Subcutaneous adipose tissue (tissue), 4 donors: ENCODE results near the gene EIF4G3. TPM values are rescaled to one million over a fixed set of nuclear protein-coding genes. Genes with fewer than 3 reads are reported as not detected.

Experiments
- total RNA-seq, 4 donors: library from RNA; depleted of rRNA; stranded (reverse); fragments of >200 nt; gene quantifications; one replicate each; pipeline ENCODE4 v1.1.0, GENCODE V29; 2016
- TF ChIP-seq, protein P1 (sequence below): fragments of 450-650 bp; IDR thresholded peaks from one replicate; pipeline ENCODE4 v1.5.1; 2016; ENCODE audit warnings: low read depth, mild to moderate bottlenecking, control low read depth, antibody characterized with exemption, moderate library complexity

Gene EIF4G3
- total RNA-seq, 4 donors from 2014 or later = 41.0 to 60.2 (median 51.7) TPM

DNA sequence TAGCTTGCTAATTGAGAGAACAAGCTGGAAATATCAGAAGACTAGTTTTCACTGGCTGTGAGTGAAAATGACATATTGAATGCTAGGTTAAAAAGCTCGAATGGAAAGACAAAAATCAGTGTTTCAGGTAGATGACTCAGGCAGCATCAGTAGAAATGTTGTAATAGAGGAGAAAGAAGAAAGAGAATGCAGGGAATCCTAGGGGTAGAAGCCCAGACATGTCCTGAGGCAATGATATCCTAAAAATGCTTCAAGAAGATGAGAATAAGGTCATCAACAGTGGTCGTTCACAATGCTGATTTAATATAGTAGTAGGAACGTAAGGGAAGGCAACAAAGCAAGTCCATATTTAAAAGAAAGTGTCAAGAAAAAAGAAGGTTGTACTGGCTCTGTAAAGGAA lies 292.9 kb downstream of the EIF4G3 start:
- TF ChIP-seq, protein P1, sequence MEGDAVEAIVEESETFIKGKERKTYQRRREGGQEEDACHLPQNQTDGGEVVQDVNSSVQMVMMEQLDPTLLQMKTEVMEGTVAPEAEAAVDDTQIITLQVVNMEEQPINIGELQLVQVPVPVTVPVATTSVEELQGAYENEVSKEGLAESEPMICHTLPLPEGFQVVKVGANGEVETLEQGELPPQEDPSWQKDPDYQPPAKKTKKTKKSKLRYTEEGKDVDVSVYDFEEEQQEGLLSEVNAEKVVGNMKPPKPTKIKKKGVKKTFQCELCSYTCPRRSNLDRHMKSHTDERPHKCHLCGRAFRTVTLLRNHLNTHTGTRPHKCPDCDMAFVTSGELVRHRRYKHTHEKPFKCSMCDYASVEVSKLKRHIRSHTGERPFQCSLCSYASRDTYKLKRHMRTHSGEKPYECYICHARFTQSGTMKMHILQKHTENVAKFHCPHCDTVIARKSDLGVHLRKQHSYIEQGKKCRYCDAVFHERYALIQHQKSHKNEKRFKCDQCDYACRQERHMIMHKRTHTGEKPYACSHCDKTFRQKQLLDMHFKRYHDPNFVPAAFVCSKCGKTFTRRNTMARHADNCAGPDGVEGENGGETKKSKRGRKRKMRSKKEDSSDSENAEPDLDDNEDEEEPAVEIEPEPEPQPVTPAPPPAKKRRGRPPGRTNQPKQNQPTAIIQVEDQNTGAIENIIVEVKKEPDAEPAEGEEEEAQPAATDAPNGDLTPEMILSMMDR = no peak

DNA sequence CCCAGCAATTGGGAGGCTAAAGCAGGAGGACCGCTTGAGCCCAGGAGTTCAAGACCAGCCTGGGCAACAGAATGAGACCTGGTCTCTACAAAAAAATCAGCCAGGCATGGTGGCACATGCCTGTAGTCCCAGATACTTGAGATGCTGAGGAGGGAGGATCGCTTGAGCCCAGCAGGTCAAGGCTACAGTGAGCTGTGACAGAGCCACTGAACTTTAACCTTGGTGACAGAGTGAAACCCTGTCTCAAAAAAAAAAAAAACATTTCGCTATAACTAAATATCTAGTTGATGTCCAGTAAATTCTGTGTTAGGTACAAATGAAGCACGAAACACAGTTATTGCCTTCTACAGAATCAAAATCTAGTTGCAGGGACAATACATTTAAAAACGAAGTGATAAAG lies 293.9 kb downstream of the EIF4G3 start:
- TF ChIP-seq, protein P1 = no peak

DNA sequence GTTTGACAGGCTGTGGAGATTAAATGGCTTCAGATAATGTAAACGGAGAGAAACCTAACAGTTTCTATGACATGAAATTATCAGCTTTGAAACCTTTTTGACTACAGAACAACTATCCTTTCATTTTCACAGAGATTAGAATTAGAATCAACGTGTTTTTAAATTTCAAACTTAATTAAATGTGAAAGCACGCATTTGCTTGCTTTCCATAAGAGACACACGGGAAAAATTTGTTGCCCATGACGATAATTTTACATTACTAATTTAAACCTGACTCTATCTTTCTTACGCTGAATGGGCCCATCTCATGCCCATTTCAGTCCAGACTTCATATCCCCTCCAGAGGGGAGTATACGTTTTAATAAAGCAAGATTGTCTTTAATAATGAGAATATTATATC lies 297.9 kb downstream of the EIF4G3 start:
- TF ChIP-seq, protein P1 = no peak

DNA sequence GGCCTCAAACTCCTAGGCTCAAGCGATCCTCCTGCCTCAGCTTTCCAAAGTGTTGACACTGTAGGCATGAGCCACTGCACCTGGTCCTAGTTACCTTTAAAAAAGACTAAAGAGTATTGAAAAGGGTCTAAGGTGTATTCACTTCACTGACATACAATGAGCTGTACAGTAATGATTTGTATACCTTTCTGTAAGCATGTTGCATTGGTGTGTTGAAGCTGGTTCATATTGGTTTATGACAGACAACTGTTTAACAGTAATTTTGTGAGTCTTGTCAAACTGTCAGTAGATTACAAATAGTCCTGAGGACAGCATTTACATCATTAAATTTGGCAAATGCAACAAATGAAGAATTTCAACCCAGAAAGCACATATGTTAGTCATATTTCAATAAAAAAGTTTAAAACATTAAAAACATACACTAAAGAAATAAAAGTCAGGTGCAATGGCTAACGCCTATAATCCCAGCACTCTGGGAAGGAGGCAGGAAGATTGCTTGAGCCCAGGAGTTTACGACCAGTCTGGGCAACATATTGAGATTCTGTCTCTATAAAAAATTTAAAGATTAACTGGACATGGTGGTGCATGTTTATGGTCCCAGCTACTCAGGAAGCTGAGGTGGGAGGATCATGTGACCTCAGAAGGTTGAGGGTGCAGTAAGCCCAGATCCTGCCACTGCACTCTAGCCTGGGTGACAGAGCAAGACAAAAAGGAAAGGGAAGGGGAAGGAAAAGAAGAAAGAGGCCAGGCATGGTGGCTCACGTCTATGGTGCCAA lies 301.3 kb downstream of the EIF4G3 start:
- TF ChIP-seq, protein P1 = no peak

DNA sequence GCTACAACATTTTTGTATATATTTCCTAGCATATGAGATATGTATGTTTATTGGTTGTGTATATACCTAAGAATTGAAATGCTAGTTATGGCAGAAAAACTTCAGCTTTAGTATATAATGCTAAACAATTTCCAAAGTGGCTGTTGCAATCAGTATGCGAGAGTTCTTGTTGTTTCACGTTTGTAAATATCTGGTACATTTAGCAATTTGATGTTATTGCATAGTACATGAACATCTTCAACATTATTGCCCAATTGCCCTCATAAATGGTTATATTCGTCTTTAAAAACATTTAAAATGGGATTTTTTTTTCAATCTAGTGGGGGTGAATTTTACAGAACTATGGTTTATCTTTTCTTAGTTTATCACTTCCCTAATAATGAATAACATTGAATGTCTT lies 303.4 kb downstream of the EIF4G3 start:
- TF ChIP-seq, protein P1 = no peak

DNA sequence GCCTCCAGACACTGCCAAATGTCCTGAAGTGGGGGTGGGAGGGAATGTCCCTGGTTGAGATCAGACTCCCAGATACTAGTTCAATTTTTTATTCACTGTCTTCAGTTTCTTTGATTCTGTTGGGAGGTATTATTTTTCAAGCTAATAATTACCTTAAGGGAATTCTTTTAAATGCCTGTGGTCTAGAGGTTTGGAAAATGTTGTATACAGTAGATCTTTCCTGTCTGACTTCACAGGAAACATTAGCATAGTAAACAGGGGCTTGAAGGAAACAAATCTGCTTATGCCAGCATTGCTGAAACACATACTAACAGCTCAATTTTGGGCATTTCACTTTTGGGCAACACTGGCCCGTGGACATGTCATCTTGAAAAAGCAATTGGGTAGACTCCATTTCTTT lies 305.3 kb downstream of the EIF4G3 start:
- TF ChIP-seq, protein P1 = no peak

DNA sequence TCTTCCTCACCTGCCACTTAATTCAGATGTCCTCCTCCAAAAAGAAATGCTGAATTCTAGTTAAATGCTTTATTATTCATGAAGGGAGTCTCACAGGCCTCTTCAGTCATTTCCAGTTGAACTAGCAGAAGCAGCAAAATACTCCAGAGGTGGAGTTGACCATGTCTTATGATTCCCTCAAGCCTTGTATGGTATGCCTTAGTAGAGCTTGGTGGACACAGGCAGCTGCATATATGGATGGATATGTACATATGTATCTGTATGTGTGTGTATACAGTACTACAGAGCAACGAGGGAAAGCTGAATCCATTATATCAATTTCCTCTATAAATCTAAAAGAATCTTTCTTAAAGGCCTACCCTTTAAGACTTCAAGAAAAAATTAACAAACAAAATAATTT lies 306.0 kb downstream of the EIF4G3 start:
- TF ChIP-seq, protein P1 = no peak
